Measurements from ENCODE around the gene ASF1B. TPM values are rescaled to one million over a fixed set of nuclear protein-coding genes. Genes with fewer than 3 reads are reported as not detected.

Gene ASF1B
- total and polyA plus RNA-seq, 2 experiments from 2014 or later = 21.8 to 27.5 TPM

DNA sequence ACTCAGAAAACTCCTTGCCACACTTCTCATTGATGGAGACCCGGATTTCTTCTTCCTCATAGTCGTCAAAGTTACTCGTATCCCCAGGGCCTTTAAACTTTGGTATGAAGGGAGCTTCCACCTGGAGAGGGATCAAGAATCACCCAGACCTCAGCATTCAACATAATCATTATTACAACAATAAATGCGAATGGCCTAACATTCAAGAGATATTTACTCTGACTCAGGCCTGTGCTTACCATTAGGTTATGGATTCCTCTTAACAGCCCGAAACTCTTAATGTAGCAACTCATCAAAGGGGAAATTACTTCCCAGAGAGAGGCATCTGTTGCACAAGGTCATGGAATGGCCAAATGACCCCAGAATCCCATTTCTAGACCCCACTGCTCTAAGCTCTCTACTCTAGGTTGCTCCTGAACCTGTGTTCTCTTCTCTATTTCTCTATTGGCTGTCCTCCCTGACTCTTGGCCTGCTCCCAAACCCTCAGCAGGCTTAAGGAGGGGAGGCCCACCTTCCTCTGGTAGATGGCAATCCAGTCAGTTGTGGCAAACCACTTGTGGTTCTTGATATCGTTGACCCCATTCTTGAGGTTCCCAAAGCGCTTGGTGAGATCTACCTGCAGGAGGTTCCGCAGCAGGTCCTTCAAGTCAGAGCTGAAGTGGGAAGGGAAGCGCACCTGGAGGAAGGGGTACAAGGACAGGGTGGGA lies 43.1 kb downstream of the ASF1B start:
- Histone ChIP-seq H3K9me3 (ENCODE audit: low read depth) (no peaks in the 10 kb centered on the region), H3K27me3 (no peaks in the 10 kb centered on the region), H3K4me3 (no peak overlapping the region), H3K27ac (no peak overlapping the region), H3K36me3 (peaks cover 5% of the 10 kb centered on the region), H3K4me1 (ENCODE audit: low read depth) (peaks cover 6% of the 10 kb centered on the region)
- TF ChIP-seq, protein P1, sequence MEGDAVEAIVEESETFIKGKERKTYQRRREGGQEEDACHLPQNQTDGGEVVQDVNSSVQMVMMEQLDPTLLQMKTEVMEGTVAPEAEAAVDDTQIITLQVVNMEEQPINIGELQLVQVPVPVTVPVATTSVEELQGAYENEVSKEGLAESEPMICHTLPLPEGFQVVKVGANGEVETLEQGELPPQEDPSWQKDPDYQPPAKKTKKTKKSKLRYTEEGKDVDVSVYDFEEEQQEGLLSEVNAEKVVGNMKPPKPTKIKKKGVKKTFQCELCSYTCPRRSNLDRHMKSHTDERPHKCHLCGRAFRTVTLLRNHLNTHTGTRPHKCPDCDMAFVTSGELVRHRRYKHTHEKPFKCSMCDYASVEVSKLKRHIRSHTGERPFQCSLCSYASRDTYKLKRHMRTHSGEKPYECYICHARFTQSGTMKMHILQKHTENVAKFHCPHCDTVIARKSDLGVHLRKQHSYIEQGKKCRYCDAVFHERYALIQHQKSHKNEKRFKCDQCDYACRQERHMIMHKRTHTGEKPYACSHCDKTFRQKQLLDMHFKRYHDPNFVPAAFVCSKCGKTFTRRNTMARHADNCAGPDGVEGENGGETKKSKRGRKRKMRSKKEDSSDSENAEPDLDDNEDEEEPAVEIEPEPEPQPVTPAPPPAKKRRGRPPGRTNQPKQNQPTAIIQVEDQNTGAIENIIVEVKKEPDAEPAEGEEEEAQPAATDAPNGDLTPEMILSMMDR (IDR thresholded peaks at IDR 0.05; ENCODE audit: low read depth, low read length) = no peak
- no peak for DNase-seq (ENCODE audit: low read depth in 1 of 2, low spot score in 1 of 2)

DNA sequence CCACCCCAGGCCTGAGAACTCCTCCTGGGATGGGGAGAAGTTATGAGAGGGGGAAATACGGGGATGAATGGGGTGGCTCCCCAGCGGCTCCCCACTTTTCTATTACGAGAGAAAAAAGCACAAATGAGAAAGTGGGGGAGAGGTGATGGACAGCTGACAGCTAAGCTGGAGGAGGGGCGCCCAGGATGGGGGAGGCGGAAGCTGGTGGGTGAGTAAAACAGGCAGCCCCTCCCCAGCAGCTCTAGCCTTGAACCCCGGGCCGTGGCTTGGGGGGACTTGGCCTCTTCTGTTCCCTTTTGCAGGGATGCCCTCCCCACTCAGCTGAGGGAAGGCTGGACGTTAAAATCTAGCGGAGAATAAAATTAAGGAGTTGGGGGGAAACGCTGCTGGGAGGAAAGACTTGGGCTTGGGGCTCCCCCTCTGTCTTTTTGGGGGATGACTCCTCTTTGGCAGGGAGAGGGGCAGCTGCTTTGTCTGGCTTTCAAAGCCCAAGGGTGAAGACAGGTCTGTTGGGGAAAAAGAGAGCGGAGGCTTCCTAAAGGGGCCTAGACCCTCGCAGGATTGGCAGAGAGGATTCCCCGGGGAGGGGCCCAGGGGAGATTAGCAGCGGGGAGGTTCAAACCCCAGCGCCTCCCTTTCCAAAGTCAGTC lies 44.5 kb downstream of the ASF1B start:
- TF ChIP-seq, protein P1 (IDR thresholded peaks at IDR 0.05; ENCODE audit: low read depth, low read length) = no peak
- Histone ChIP-seq H3K27ac (peak overlapping the region; percentile 91), H3K36me3 (peaks cover 8% of the 10 kb centered on the region), H3K27me3 (no peaks in the 10 kb centered on the region), H3K4me3 (peak overlapping the region; percentile 89), H3K4me1 (ENCODE audit: low read depth) (peaks cover 6% of the 10 kb centered on the region), H3K9me3 (ENCODE audit: low read depth) (no peaks in the 10 kb centered on the region)
- DNase-seq (ENCODE audit: low read depth in 1 of 2, low spot score in 1 of 2) = no peak

DNA sequence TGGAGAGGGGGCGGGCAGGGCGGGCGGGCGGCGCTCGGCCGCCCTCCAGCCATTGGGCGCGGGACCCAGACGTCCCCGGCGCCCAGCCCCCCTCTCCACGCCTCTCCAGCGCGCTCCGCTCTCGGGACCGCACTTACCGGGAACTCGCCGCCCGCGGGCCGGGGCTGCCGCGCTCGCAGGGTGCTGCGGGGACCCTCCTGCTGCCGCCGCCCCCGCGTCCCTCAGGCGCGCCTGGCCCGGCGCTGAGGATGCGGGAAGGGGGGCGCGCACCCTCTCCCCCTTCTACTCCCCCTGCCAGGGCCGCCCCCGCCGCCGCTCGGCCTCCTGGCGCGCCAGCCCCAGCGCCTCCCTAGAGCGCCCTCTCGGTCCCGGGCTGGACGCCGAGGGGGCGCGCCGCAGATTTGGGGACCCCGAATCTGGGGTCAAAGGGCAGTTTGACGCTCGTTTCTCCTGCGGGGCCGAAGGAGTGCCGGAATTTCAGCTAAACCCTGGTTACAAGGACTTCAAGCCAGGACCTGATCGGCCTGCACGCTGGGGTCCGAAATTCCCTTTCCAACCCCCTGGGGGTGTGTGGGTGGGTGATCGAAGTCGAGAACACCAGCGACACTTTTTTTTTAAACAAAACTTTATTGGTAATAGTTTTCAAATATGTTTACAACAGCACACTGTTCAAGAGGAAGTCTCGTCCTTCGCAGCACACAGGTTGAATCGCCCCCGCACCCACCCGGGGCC lies 45.1 kb downstream of the ASF1B start:
- Histone ChIP-seq H3K27me3 (no peaks in the 10 kb centered on the region), H3K36me3 (peaks cover 8% of the 10 kb centered on the region), H3K4me1 (ENCODE audit: low read depth) (peaks cover 6% of the 10 kb centered on the region), H3K27ac (peak overlapping the region; percentile 91), H3K4me3 (peak overlapping the region; percentile 89), H3K9me3 (ENCODE audit: low read depth) (no peaks in the 10 kb centered on the region)
- TF ChIP-seq, protein P1 (IDR thresholded peaks at IDR 0.05; ENCODE audit: low read depth, low read length) = peak; percentile 30
- DNase-seq (ENCODE audit: low read depth in 1 of 2, low spot score in 1 of 2) = peak in 1 of 2 donors; percentile 58

DNA sequence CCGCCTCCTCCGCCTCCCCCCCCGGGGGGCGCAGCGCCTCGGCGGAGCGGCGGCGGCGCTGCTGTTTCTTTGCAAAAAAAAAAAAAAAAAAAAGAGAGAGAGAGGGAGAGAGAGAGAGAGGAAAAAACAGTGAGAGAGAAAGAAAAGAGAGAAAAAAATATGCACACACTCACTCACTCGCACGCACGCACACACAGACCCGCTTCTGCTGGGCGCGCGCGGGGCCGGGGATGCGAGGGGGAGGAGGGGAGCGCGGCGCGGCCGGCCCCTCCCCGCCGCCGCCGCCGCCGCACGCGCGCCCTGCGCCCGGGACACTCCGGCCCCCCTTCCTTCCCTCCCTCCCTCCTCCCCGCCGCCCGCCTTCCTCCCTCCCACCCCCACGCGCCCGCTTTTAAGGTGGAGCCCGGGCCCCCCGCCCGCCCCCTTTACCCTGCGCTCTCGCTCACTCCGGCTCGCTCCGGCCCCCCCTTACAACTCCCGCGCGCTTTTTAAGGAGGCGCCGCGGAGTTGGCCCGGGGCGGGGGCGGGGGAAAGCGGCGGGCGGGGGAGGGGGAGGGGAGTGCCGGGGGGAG lies 45.8 kb downstream of the ASF1B start, which contains the start of gene SAMD1:
Gene SAMD1, minus strand, starts transcription at position 243 of the 572 bp plus-strand sequence.
- peak within 1 kb of the TSS; percentile 91 for H3K27ac ChIP-seq
- H3K4me3 ChIP-seq = peak within 1 kb of the TSS; percentile 89
- DNase-seq (ENCODE audit: low read depth in 1 of 2, low spot score in 1 of 2) = peak; percentile 95 to 96
- peaks cover 9% of the 10 kb centered on the region for H3K4me1 ChIP-seq (ENCODE audit: low read depth)
- H3K9me3 ChIP-seq (ENCODE audit: low read depth) = no peaks in the 10 kb centered on the region
- H3K36me3 ChIP-seq = peaks cover 8% of the 10 kb centered on the region
- TF ChIP-seq, protein P1 (IDR thresholded peaks at IDR 0.05; ENCODE audit: low read depth, low read length) = no peak
- no peaks in the 10 kb centered on the region for H3K27me3 ChIP-seq

Data from cardiac muscle cell (in vitro differentiated cells and primary cell).